ENCODE data around the gene TPK1. TPM values are rescaled to one million over a fixed set of nuclear protein-coding genes. Genes with fewer than 3 reads are reported as not detected.

TPK1 gene
- polyA plus RNA-seq, 1 of the 3 experiments (the other 2 are of a cell fraction) = 3.3 TPM

GRCh38 chr7:144671429-144671828 lies 164.4 kb downstream of the TPK1 start:
- no peaks in the 10 kb centered on the region for H4K20me1 ChIP-seq (ENCODE audit: insufficient read depth)
- ChIA-PET POLR2A (no interaction called here), CTCF (no interaction called here)
- H3K9ac ChIP-seq = no peak overlapping the region
- no peak overlapping the region for H3K27ac ChIP-seq (ENCODE audit: low read depth in 2 of 2, low read length in 1 of 2)
- no peak overlapping the region for H2AFZ ChIP-seq (ENCODE audit: low read depth)
- H3K9me2 ChIP-seq = no peaks in the 10 kb centered on the region
- no peaks in the 10 kb centered on the region for H3K27me3 ChIP-seq (ENCODE audit: insufficient read depth)
- WGBS (ENCODE audit: low lambda C conversion rate) = 5% methylated on average over 4 of the region's 4 CpGs
- no peak for DNase-seq
- no peaks in the 10 kb centered on the region for H3F3A ChIP-seq (replicated peaks; ENCODE audit: insufficient read depth)
- no peak overlapping the region for H3K4me3 ChIP-seq (ENCODE audit: low read depth in 2 of 2, low read length in 1 of 2)
- no peaks in the 10 kb centered on the region for H3K9me3 ChIP-seq
- no peaks in the 10 kb centered on the region for H3K4me1 ChIP-seq (ENCODE audit: control insufficient read depth in 1 of 2, insufficient read depth in 2 of 2, low read depth in 1 of 2, low read length in 1 of 2)
- H3K79me2 ChIP-seq (ENCODE audit: insufficient read depth) = no peaks in the 10 kb centered on the region
- no peaks in the 10 kb centered on the region for H3K36me3 ChIP-seq (replicated peaks in 1 of 2; ENCODE audit: control insufficient read depth in 1 of 2, insufficient read depth in 2 of 2, low read length in 1 of 2)
- H3K4me2 ChIP-seq = no peak overlapping the region
- TF ChIP-seq GATA2 (CRISPR knock-in tag; IDR thresholded peaks at IDR 0.05) (no peak), NRF1 (IDR thresholded peaks at IDR 0.05; ENCODE audit: low read depth, low read length) (no peak), MXI1 (IDR thresholded peaks at IDR 0.05; ENCODE audit: low read depth, low read length) (no peak), MEF2A (IDR thresholded peaks at IDR 0.05; ENCODE audit: borderline replicate concordance, low read depth) (no peak), TAF1 (IDR thresholded peaks at IDR 0.05; ENCODE audit: borderline replicate concordance, low read depth, low read length) (no peak), ELF1 (IDR thresholded peaks at IDR 0.05) (no peak)

GRCh38 chr7:144670218-144670617 lies 165.6 kb downstream of the TPK1 start:
- no peaks in the 10 kb centered on the region for H3K9me3 ChIP-seq
- H3F3A ChIP-seq (replicated peaks; ENCODE audit: insufficient read depth) = no peaks in the 10 kb centered on the region
- CTCF ChIA-PET = interaction anchor here (0.7 to 1.8 kb wide), 6 partner anchors 9 to 42 kb away, joined by 3 to 7 read pairs (median 4); no protein-coding TSS in a partner anchor
- no peaks in the 10 kb centered on the region for H4K20me1 ChIP-seq (ENCODE audit: insufficient read depth)
- H3K4me3 ChIP-seq (ENCODE audit: low read depth in 2 of 2, low read length in 1 of 2) = no peak overlapping the region
- no peak for DNase-seq
- H3K27me3 ChIP-seq (ENCODE audit: insufficient read depth) = no peaks in the 10 kb centered on the region
- TF ChIP-seq GABPA (IDR thresholded peaks at IDR 0.05; ENCODE audit: low read depth) (no peak), CTCF (IDR thresholded peaks at IDR 0.05) (peak; percentile 50)
- no peaks in the 10 kb centered on the region for H3K79me2 ChIP-seq (ENCODE audit: insufficient read depth)
- no peaks in the 10 kb centered on the region for H3K9me2 ChIP-seq
- no peak overlapping the region for H2AFZ ChIP-seq (ENCODE audit: low read depth)
- H3K4me2 ChIP-seq = no peak overlapping the region
- no peak overlapping the region for H3K27ac ChIP-seq (ENCODE audit: low read depth in 2 of 2, low read length in 1 of 2)
- POLR2A ChIA-PET = no interaction called here
- no peak overlapping the region for H3K9ac ChIP-seq
- under 1% methylated on average over 3 of the region's 3 CpGs for WGBS (ENCODE audit: low lambda C conversion rate)
- no peaks in the 10 kb centered on the region for H3K4me1 ChIP-seq (ENCODE audit: control insufficient read depth in 1 of 2, insufficient read depth in 2 of 2, low read depth in 1 of 2, low read length in 1 of 2)
- no peaks in the 10 kb centered on the region for H3K36me3 ChIP-seq (replicated peaks in 1 of 2; ENCODE audit: control insufficient read depth in 1 of 2, insufficient read depth in 2 of 2, low read length in 1 of 2)

- H3K79me2 ChIP-seq (ENCODE audit: insufficient read depth) = no peaks in the 10 kb centered on the region
- H3K27ac ChIP-seq (ENCODE audit: low read depth in 2 of 2, low read length in 1 of 2) = no peak overlapping the region
- H3K9me2 ChIP-seq = no peaks in the 10 kb centered on the region
- H3K9me3 ChIP-seq = no peaks in the 10 kb centered on the region
- no peak overlapping the region for H3K4me3 ChIP-seq (ENCODE audit: low read depth in 2 of 2, low read length in 1 of 2)
- H3K4me1 ChIP-seq (ENCODE audit: control insufficient read depth in 1 of 2, insufficient read depth in 2 of 2, low read depth in 1 of 2, low read length in 1 of 2) = no peaks in the 10 kb centered on the region
- H3K36me3 ChIP-seq (replicated peaks in 1 of 2; ENCODE audit: control insufficient read depth in 1 of 2, insufficient read depth in 2 of 2, low read length in 1 of 2) = no peaks in the 10 kb centered on the region
- 0% methylated on average over 1 of the region's 1 CpG for WGBS (ENCODE audit: low lambda C conversion rate)
- H3K4me2 ChIP-seq = no peak overlapping the region
- no peak overlapping the region for H2AFZ ChIP-seq (ENCODE audit: low read depth)
- TF ChIP-seq SMC3 (IDR thresholded peaks at IDR 0.05; ENCODE audit: low read depth, low read length) (no peak), GABPA (IDR thresholded peaks at IDR 0.05; ENCODE audit: low read depth) (no peak), USF1 (IDR thresholded peaks at IDR 0.05; ENCODE audit: borderline replicate concordance, low read depth) (no peak), NFIC (IDR thresholded peaks at IDR 0.05; ENCODE audit: borderline replicate concordance) (no peak), TAF1 (IDR thresholded peaks at IDR 0.05; ENCODE audit: borderline replicate concordance, low read depth, low read length) (no peak), RCOR1 (IDR thresholded peaks at IDR 0.05; ENCODE audit: low read length) (no peak), MAX (IDR thresholded peaks at IDR 0.05; ENCODE audit: low read depth) (no peak), USF2 (IDR thresholded peaks at IDR 0.05; ENCODE audit: borderline replicate concordance, low read depth, low read length) (no peak)
- H3F3A ChIP-seq (replicated peaks; ENCODE audit: insufficient read depth) = no peaks in the 10 kb centered on the region
- CTCF ChIA-PET = no interaction called here
- POLR2A ChIA-PET = no interaction called here
- no peak for DNase-seq
- H3K27me3 ChIP-seq (ENCODE audit: insufficient read depth) = no peaks in the 10 kb centered on the region
- H3K9ac ChIP-seq = no peak overlapping the region
- no peaks in the 10 kb centered on the region for H4K20me1 ChIP-seq (ENCODE audit: insufficient read depth)
These were observed 167.3 kb downstream of the TPK1 start for GRCh38 chr7:144668503-144668902.
